Left ventricle myocardium inferior (tissue), 1 donor: ENCODE measurements around the gene SEPTIN10. TPM values are rescaled to one million over a fixed set of nuclear protein-coding genes. Genes with fewer than 3 reads are reported as not detected.

ENCODE experiments used
- DNase-seq: peaks from one replicate; pipeline ENCODE4 v3.0.0-alpha.2; 2020
- H3K27ac ChIP-seq: fragments of 200-600 bp; replicated peaks from 2 replicates; pipeline ENCODE4 v1.8.0; 2021
- H3K27me3 ChIP-seq: fragments of 200-600 bp; 2 replicates; pipeline ENCODE4 v1.8.0; 2021; ENCODE audit warnings: low read depth
- H3K36me3 ChIP-seq: fragments of 200-600 bp; 2 replicates; pipeline ENCODE4 v1.8.0; 2021
- H3K4me1 ChIP-seq: fragments of 200-600 bp; 2 replicates; pipeline ENCODE4 v1.8.0; 2021
- H3K4me3 ChIP-seq: fragments of 200-600 bp; 2 replicates; pipeline ENCODE4 v1.8.0; 2021; ENCODE audit warnings: mild to moderate bottlenecking, moderate library complexity
- H3K9me3 ChIP-seq: fragments of 200-600 bp; replicated peaks from 2 replicates; pipeline ENCODE4 v1.8.0; 2021
- intact Hi-C: fragments of 100-400 bp; cut with micrococcal nuclease; formaldehyde crosslinking; loops from one replicate; pipeline ENCODE4 v1.11.0; 2022
- total RNA-seq: library from RNA; stranded (reverse); fragmentation: NEBNext Ultra II Directional; extraction: Animal tissue kit (Norgen Biotek cat#: 25700); gene quantifications from one replicate; pipeline ENCODE4 v1.2.1, GENCODE V29; 2021
- TF ChIP-seq, protein P1 (sequence below): fragments of 200-600 bp; IDR thresholded peaks from 2 replicates; pipeline ENCODE4 v1.8.0; 2021; ENCODE audit warnings: antibody characterized with exemption, mild to moderate bottlenecking, borderline replicate concordance
- donor health status: DM: no; HTN: yes; CAD: no; lungs with severe emphysema.

The SEPTIN10 gene
- total RNA-seq, 1 donor from 2014 or later = 55.4 TPM

GRCh38 chr2:109512076-109512475 lies 101.7 kb downstream of the SEPTIN10 start:
- peaks cover 6% of the 10 kb centered on the region for H3K9me3 ChIP-seq
- no peak for DNase-seq
- no peaks in the 10 kb centered on the region for H3K36me3 ChIP-seq
- TF ChIP-seq, protein P1, sequence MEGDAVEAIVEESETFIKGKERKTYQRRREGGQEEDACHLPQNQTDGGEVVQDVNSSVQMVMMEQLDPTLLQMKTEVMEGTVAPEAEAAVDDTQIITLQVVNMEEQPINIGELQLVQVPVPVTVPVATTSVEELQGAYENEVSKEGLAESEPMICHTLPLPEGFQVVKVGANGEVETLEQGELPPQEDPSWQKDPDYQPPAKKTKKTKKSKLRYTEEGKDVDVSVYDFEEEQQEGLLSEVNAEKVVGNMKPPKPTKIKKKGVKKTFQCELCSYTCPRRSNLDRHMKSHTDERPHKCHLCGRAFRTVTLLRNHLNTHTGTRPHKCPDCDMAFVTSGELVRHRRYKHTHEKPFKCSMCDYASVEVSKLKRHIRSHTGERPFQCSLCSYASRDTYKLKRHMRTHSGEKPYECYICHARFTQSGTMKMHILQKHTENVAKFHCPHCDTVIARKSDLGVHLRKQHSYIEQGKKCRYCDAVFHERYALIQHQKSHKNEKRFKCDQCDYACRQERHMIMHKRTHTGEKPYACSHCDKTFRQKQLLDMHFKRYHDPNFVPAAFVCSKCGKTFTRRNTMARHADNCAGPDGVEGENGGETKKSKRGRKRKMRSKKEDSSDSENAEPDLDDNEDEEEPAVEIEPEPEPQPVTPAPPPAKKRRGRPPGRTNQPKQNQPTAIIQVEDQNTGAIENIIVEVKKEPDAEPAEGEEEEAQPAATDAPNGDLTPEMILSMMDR = no peak
- intact Hi-C loops = loop anchor here (5.0 kb wide), 1 partner anchor 385 kb away; the partner anchor contains the start of gene SH3RF3
- H3K4me1 ChIP-seq = peaks cover 3% of the 10 kb centered on the region
- no peaks in the 10 kb centered on the region for H3K27me3 ChIP-seq
- no peak overlapping the region for H3K4me3 ChIP-seq
- H3K27ac ChIP-seq = no peak overlapping the region

GRCh38 chr2:109511168-109511567 lies 102.6 kb downstream of the SEPTIN10 start:
- H3K27ac ChIP-seq = no peak overlapping the region

GRCh38 chr2:109510136-109511028 lies 103.4 kb downstream of the SEPTIN10 start:
- Histone ChIP-seq H3K36me3 (peaks cover 3% of the 10 kb centered on the region), H3K4me3 (no peak overlapping the region), H3K9me3 (peaks cover 15% of the 10 kb centered on the region), H3K27me3 (no peaks in the 10 kb centered on the region), H3K4me1 (peaks cover 3% of the 10 kb centered on the region), H3K27ac (no peak overlapping the region)
- DNase-seq = peak; percentile 80
- TF ChIP-seq, protein P1 = peak; percentile 96
- intact Hi-C loops = loop anchor here (5.0 kb wide), 1 partner anchor 383 kb away; the partner anchor contains the start of gene SH3RF3

More at GRCh38 chr2:109511168-109511567, 102.6 kb downstream of the SEPTIN10 start:
- Histone ChIP-seq H3K27me3 (no peaks in the 10 kb centered on the region), H3K36me3 (no peaks in the 10 kb centered on the region), H3K9me3 (peaks cover 8% of the 10 kb centered on the region), H3K4me1 (peaks cover 3% of the 10 kb centered on the region), H3K4me3 (no peak overlapping the region)
- intact Hi-C loops = loop anchor here (5.0 kb wide), 1 partner anchor 384 kb away; the partner anchor contains the start of gene SH3RF3
- DNase-seq = no peak
- TF ChIP-seq, protein P1 = no peak

- Histone ChIP-seq H3K9me3 (peaks cover 18% of the 10 kb centered on the region), H3K4me3 (no peak overlapping the region), H3K27ac (no peak overlapping the region), H3K27me3 (no peaks in the 10 kb centered on the region), H3K4me1 (peaks cover under 1% of the 10 kb centered on the region), H3K36me3 (peaks cover 3% of the 10 kb centered on the region)
- TF ChIP-seq, protein P1 = no peak
- intact Hi-C loops = no loop called here
- no peak for DNase-seq
These were observed 105.2 kb downstream of the SEPTIN10 start for GRCh38 chr2:109508556-109508955.

DNA sequence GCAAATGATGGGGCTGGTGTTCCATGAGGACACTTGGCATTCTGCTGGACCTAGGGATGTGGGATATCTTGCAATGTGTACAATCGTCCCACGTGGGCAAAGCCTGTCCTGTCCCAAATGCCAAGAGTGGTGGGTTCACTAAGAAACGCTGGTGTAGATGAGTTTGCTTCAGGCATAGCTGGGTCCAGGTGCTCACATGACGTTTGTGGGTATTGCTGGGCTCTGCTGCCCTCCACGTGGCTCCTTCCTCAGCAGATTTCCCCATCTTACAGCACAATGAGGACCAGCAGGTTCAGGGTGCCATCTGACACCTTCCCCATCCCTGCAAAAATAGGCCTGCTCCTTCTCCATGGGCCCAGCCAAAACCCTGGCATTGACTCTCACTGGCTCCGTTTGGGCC lies 105.9 kb downstream of the SEPTIN10 start:
- intact Hi-C loops = no loop called here
- Histone ChIP-seq H3K4me3 (no peak overlapping the region), H3K27me3 (no peaks in the 10 kb centered on the region), H3K4me1 (no peaks in the 10 kb centered on the region), H3K9me3 (peaks cover 18% of the 10 kb centered on the region), H3K36me3 (peaks cover 3% of the 10 kb centered on the region), H3K27ac (no peak overlapping the region)
- no peak for DNase-seq
- TF ChIP-seq, protein P1 = no peak
